ENCODE measurements around the gene NECTIN4. TPM values are rescaled to one million over a fixed set of nuclear protein-coding genes. Genes with fewer than 3 reads are reported as not detected.

Gene NECTIN4
- total and polyA plus RNA-seq, 2 of the 8 experiments (the other 6 are each of a cell fraction or from before 2014, with no cell fraction given): 0.19 to 0.71 TPM

- Histone ChIP-seq H3K9ac (replicated peaks in 1 of 4; ENCODE audit: extremely low read depth in 1 of 4, low read depth in 3 of 4, low read length in 3 of 4) (no peak overlapping the region), H3K9me3 (ENCODE audit: insufficient read depth in 2 of 2, low read depth in 1 of 2, low read length in 1 of 2) (no peaks in the 10 kb centered on the region), H2BK12ac (ENCODE audit: low read depth, low read length) (no peak overlapping the region), H4K8ac (ENCODE audit: extremely low read depth, insufficient read depth, low read length) (no peak overlapping the region), H2AFZ (ENCODE audit: low read length) (no peak overlapping the region), H3K18ac (ENCODE audit: extremely low read depth, low read length) (no peak overlapping the region), H3K23ac (ENCODE audit: insufficient read length) (no peak overlapping the region), H3K27me3 (replicated peaks in 1 of 4; ENCODE audit: control insufficient read depth in 3 of 4, extremely low read depth in 1 of 4, insufficient read depth in 3 of 4, low read length in 3 of 4) (no peaks in the 10 kb centered on the region), H3K4ac (replicated peaks; ENCODE audit: insufficient read length, low read depth, low read length) (no peak overlapping the region), H3K4me1 (replicated peaks in 1 of 4; ENCODE audit: control insufficient read depth in 3 of 4, insufficient read depth in 4 of 4, low read length in 3 of 4) (peaks cover 0 to 6% (median 0%) of the 10 kb centered on the region in 4 experiments; a peak in 2 of 7 replicates), H3K79me2 (ENCODE audit: control insufficient read depth in 1 of 2, insufficient read depth in 2 of 2, low read length in 2 of 2) (no peaks in the 10 kb centered on the region), H3K36me3 (ENCODE audit: control insufficient read depth in 2 of 4, insufficient read depth in 4 of 4, low read length in 3 of 4) (no peaks in the 10 kb centered on the region), H3K79me1 (ENCODE audit: low read depth, low read length) (no peaks in the 10 kb centered on the region), H3K4me3 (ENCODE audit: extremely low read depth in 1 of 4, insufficient read depth in 2 of 4, low read depth in 3 of 4, low read length in 4 of 4) (no peak overlapping the region), H2BK5ac (ENCODE audit: low read depth, low read length) (no peak overlapping the region), H3K27ac (ENCODE audit: low read depth, low read length) (no peak overlapping the region), H3K56ac (replicated peaks; ENCODE audit: insufficient read length, low read depth, low read length) (no peak overlapping the region), H3K4me2 (ENCODE audit: insufficient read depth in 1 of 2, low read depth in 2 of 2, low read length in 2 of 2) (no peak overlapping the region), H4K91ac (replicated peaks; ENCODE audit: insufficient read length, low read length) (no peak overlapping the region), H2BK120ac (replicated peaks; ENCODE audit: low read depth, low read length) (no peak overlapping the region), H2BK20ac (ENCODE audit: low read length) (no peak overlapping the region), H3K14ac (ENCODE audit: insufficient read length) (no peak overlapping the region), H4K20me1 (replicated peaks in 1 of 2; ENCODE audit: control insufficient read depth in 1 of 2, insufficient read depth in 2 of 2, low read length in 2 of 2) (no peaks in the 10 kb centered on the region), H4K5ac (ENCODE audit: insufficient read length, low read depth, low read length) (no peak overlapping the region), H2BK15ac (ENCODE audit: low read length) (no peak overlapping the region), H3K23me2 (ENCODE audit: low read depth, low read length) (peaks cover 2% of the 10 kb centered on the region; the same call in 1 of the 2 replicates), H2AK5ac (ENCODE audit: low read depth, low read length) (no peak overlapping the region)
- ChIA-PET POLR2A (ENCODE audit: partially characterized antibody) (no interaction called here), CTCF (ENCODE audit: partially characterized antibody) (interaction anchor here (1.1 to 10.0 kb wide), 3 partner anchors 17 to 94 kb away, joined by 3 to 282 read pairs (median 4); partner anchors contain the start of gene ARHGAP30)
- 87% methylated on average over 7 of the region's 7 CpGs; no CpG with 5 or more reads in 1 of the 2 experiments for WGBS, 2 experiments (ENCODE audit: extremely low coverage in 1 of 2, insufficient coverage in 1 of 2, insufficient read length in 1 of 2, insufficient replicate concordance in 2 of 2, low coverage in 1 of 2, low lambda C conversion rate in 2 of 2, missing lambda C conversion rate in 1 of 2)
- no peak for FAIRE-seq
- no peak for DNase-seq (ENCODE audit: low read depth in 1 of 2, low spot score in 2 of 2)
- TF ChIP-seq GTF2F1 (IDR thresholded peaks at IDR 0.05; ENCODE audit: borderline replicate concordance, low read depth, low read length): no peak
- TF ChIP-seq ZNF274 (IDR thresholded peaks at IDR 0.05; ENCODE audit: borderline replicate concordance, extremely low read depth, low read length): no peak
- TF ChIP-seq POLR2AphosphoS5 (IDR thresholded peaks at IDR 0.05; ENCODE audit: low read depth, low read length): no peak
- no peak for TF ChIP-seq EGR1 (IDR thresholded peaks at IDR 0.05; ENCODE audit: borderline replicate concordance, low read depth, low read length)
- TF ChIP-seq SP4 (IDR thresholded peaks at IDR 0.05; ENCODE audit: low read length): no peak
- no peak for TF ChIP-seq JUND (IDR thresholded peaks at IDR 0.05; ENCODE audit: low read length)
- TF ChIP-seq CTBP2 (IDR thresholded peaks at IDR 0.05; ENCODE audit: borderline replicate concordance, insufficient read depth, insufficient read length, low read length): no peak
- no peak for TF ChIP-seq JUN (IDR thresholded peaks at IDR 0.05; ENCODE audit: low read depth, low read length)
Measured at GRCh38 chr1:161091796-161092507, 2.6 kb upstream of the NECTIN4 start.
